GM19328 (cell line): ENCODE data around the gene PTPRA.
"Not testable (repeated sequence)": the region's sequence is repeated elsewhere in the genome, so short reads cannot be mapped to it uniquely, and the experiment has no call there.

Experiments
- ATAC-seq: cut with Tn5 transposase; IDR thresholded peaks from one replicate; pipeline ENCODE4 v1.9.1; 2021; ENCODE audit warnings: mild to moderate bottlenecking, moderate library complexity; ENCODE audit not compliant: unreplicated experiment

Gene PTPRA

GRCh38 chr20:2873010-2873746, at the start of gene PTPRA:
Gene PTPRA, plus strand, starts transcription at chr20:2873481. Its CDS starts 90,797 bp downstream, at chr20:2964278.
- peak; percentile 85 for ATAC-seq

GRCh38 chr20:2825761-2826160, 47.5 kb upstream of the PTPRA start:
- ATAC-seq: no peak

GRCh38 chr20:2826655-2827054, 46.6 kb upstream of the PTPRA start:
- no peak for ATAC-seq

GRCh38 chr20:2829376-2829775, 43.9 kb upstream of the PTPRA start:
- no peak for ATAC-seq

GRCh38 chr20:2831206-2831605, 42.1 kb upstream of the PTPRA start:
- ATAC-seq: not testable (repeated sequence)

- ATAC-seq: no peak
Observed at GRCh38 chr20:2833761-2834160, 39.5 kb upstream of the PTPRA start.

GRCh38 chr20:2834401-2835110, 38.7 kb upstream of the PTPRA start:
- no peak for ATAC-seq

GRCh38 chr20:2835331-2835796, 37.9 kb upstream of the PTPRA start:
- no peak for ATAC-seq

GRCh38 chr20:2836035-2836434, 37.2 kb upstream of the PTPRA start:
- no peak for ATAC-seq

GRCh38 chr20:2837221-2837960, 35.9 kb upstream of the PTPRA start:
- no peak for ATAC-seq

- no peak for ATAC-seq
Observed at GRCh38 chr20:2838170-2838797, 35.0 kb upstream of the PTPRA start.

GRCh38 chr20:2838847-2839671, 34.2 kb upstream of the PTPRA start:
- no peak for ATAC-seq

- ATAC-seq: no peak
Observed at GRCh38 chr20:2839732-2840137, 33.5 kb upstream of the PTPRA start.

GRCh38 chr20:2840138-2840966, 32.9 kb upstream of the PTPRA start, which contains the start of the genes PCED1A and VPS16:
Gene PCED1A, minus strand, starts transcription at chr20:2840655. Its CDS starts 743 bp downstream, at chr20:2839912.
Gene VPS16, plus strand, starts transcription at chr20:2840745. Its CDS starts 30 bp downstream, at chr20:2840775.
- ATAC-seq: peak; percentile 93

GRCh38 chr20:2840967-2841531, 32.2 kb upstream of the PTPRA start:
- peak; percentile 22 for ATAC-seq

GRCh38 chr20:2845607-2846006, 27.7 kb upstream of the PTPRA start:
- no peak for ATAC-seq

- no peak for ATAC-seq
Observed at GRCh38 chr20:2846698-2847097, 26.6 kb upstream of the PTPRA start.

- ATAC-seq: no peak
Observed at GRCh38 chr20:2847802-2848201, 25.5 kb upstream of the PTPRA start.

- ATAC-seq: no peak
Observed at GRCh38 chr20:2849529-2849928, 23.8 kb upstream of the PTPRA start.
